ENCODE results near the gene HOXD4.

Gene HOXD4

DNA sequence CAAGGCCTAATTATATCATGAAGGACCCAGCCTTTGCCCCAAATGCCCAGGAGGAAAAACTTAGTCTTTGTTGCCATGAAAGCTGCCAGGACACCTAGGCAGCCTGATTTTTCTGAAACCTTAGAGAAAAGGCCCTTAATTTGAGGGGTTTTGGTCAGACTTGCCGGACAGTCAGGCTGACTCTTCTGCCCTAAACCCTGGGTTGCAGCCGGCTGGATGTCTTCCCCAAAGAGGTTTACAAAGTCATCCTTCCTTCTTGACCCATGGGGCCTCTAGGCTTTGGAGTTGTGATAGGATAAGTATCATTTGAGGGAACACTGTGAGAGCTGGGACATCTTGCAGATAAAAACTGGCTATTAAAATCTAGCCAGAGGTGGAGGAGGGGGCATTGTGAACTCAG is 34.7 kb downstream of the HOXD4 start:
- Histone ChIP-seq H3K27ac (ENCODE audit: low read length) (no peak overlapping the region), H3K9me3 (ENCODE audit: control insufficient read depth, low read depth, low read length) (no peaks in the 10 kb centered on the region), H3K4me1 (ENCODE audit: control insufficient read depth, low read depth, low read length) (peaks cover 12% of the 10 kb centered on the region), H3K4me3 (ENCODE audit: low read length) (no peak overlapping the region), H3K36me3 (ENCODE audit: control insufficient read depth, low read depth, low read length) (no peaks in the 10 kb centered on the region), H3K27me3 (ENCODE audit: control insufficient read depth, insufficient read depth, low read length) (peaks cover 100% of the 10 kb centered on the region), H3K9ac (ENCODE audit: low read length) (no peak overlapping the region)

DNA sequence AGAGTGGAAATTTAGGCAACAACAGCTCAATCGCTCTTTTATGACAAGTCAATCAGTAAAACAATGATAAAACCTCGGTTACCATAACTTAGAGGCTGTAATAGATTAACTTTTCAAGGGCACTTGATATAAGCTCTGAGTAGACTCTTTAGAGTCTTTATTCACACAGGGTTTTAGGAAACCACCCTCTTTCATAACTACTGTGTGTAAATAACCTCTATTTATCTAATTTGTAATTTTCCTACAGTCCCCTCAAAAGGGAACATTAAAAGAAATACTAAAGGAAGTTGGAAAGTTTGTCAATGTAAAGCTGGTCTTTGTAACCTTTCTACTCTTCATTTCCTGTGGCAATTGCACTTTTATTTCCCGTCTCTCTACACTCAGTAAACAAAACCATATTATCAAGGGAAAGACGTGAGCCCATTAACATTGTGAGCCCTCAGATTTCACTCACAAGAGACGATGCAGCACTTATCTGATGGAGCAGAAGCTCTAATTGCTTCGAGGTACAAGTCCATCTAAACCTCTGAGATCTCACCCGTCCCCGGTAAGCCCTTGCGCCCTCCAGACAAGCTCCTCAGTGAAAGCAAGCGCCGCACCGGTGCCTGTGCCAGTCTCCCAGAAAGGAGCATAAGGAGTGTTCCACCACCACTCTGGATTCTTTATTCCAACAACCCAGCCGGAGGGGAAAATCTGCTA is 36.0 kb downstream of the HOXD4 start:
- H3K9ac ChIP-seq (ENCODE audit: low read length) = no peak overlapping the region
- H3K27ac ChIP-seq (ENCODE audit: low read length) = no peak overlapping the region
- peaks cover 100% of the 10 kb centered on the region for H3K27me3 ChIP-seq (ENCODE audit: control insufficient read depth, insufficient read depth, low read length)
- H3K36me3 ChIP-seq (ENCODE audit: control insufficient read depth, low read depth, low read length) = no peaks in the 10 kb centered on the region
- H3K4me3 ChIP-seq (ENCODE audit: low read length) = peak overlapping the region; percentile 42
- no peaks in the 10 kb centered on the region for H3K9me3 ChIP-seq (ENCODE audit: control insufficient read depth, low read depth, low read length)
- peaks cover 20% of the 10 kb centered on the region for H3K4me1 ChIP-seq (ENCODE audit: control insufficient read depth, low read depth, low read length)

GRCh38 chr2:176187899-176188773 is 36.8 kb downstream of the HOXD4 start, which contains the start of gene HOXD1:
Gene HOXD1 (plus strand): TSS chr2:176188668. CDS start chr2:176188802, 134 bp downstream.
- H3K9me3 ChIP-seq (ENCODE audit: control insufficient read depth, low read depth, low read length) = no peaks in the 10 kb centered on the region
- no peak within 1 kb of the TSS for H3K9ac ChIP-seq (ENCODE audit: low read length)
- H3K27ac ChIP-seq (ENCODE audit: low read length) = no peak within 1 kb of the TSS
- no peaks in the 10 kb centered on the region for H3K36me3 ChIP-seq (ENCODE audit: control insufficient read depth, low read depth, low read length)
- peaks cover 100% of the 10 kb centered on the region for H3K27me3 ChIP-seq (ENCODE audit: control insufficient read depth, insufficient read depth, low read length)
- peak within 1 kb of the TSS; percentile 42 for H3K4me3 ChIP-seq (ENCODE audit: low read length)
- peaks cover 26% of the 10 kb centered on the region for H3K4me1 ChIP-seq (ENCODE audit: control insufficient read depth, low read depth, low read length)

DNA sequence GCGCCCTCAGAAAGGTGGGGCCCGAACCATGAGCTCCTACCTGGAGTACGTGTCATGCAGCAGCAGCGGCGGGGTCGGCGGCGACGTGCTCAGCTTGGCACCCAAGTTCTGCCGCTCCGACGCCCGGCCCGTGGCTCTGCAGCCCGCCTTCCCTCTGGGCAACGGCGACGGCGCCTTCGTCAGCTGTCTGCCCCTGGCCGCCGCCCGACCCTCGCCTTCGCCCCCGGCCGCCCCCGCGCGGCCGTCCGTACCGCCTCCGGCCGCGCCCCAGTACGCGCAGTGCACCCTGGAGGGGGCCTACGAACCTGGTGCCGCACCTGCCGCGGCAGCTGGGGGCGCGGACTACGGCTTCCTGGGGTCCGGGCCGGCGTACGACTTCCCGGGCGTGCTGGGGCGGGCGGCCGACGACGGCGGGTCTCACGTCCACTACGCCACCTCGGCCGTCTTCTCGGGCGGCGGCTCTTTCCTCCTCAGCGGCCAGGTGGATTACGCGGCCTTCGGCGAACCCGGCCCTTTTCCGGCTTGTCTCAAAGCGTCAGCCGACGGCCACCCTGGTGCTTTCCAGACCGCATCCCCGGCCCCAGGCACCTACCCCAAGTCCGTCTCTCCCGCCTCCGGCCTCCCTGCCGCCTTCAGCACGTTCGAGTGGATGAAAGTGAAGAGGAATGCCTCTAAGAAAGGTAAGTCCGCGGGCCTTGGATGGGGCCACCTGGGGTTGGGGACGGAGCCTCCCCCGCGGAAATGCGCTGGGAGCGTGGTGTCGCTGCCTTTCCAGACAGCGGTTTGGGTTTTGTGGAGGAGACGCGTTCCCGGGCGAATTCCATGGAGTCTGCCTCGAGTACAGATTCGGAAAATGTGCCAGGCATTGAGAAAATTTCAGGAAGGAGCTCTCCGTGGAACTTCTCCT is 37.7 kb downstream of the HOXD4 start:
- peaks cover 26% of the 10 kb centered on the region for H3K4me1 ChIP-seq (ENCODE audit: control insufficient read depth, low read depth, low read length)
- H3K36me3 ChIP-seq (ENCODE audit: control insufficient read depth, low read depth, low read length) = no peaks in the 10 kb centered on the region
- H3K9ac ChIP-seq (ENCODE audit: low read length) = no peak overlapping the region
- peak overlapping the region; percentile 42 for H3K4me3 ChIP-seq (ENCODE audit: low read length)
- no peaks in the 10 kb centered on the region for H3K9me3 ChIP-seq (ENCODE audit: control insufficient read depth, low read depth, low read length)
- peaks cover 100% of the 10 kb centered on the region for H3K27me3 ChIP-seq (ENCODE audit: control insufficient read depth, insufficient read depth, low read length)
- no peak overlapping the region for H3K27ac ChIP-seq (ENCODE audit: low read length)

- Histone ChIP-seq H3K4me3 (ENCODE audit: low read length) (peak overlapping the region; percentile 42), H3K27me3 (ENCODE audit: control insufficient read depth, insufficient read depth, low read length) (peaks cover 100% of the 10 kb centered on the region), H3K36me3 (ENCODE audit: control insufficient read depth, low read depth, low read length) (no peaks in the 10 kb centered on the region), H3K4me1 (ENCODE audit: control insufficient read depth, low read depth, low read length) (peaks cover 26% of the 10 kb centered on the region), H3K9ac (ENCODE audit: low read length) (no peak overlapping the region), H3K9me3 (ENCODE audit: control insufficient read depth, low read depth, low read length) (no peaks in the 10 kb centered on the region), H3K27ac (ENCODE audit: low read length) (no peak overlapping the region)
Observed at GRCh38 chr2:176189681-176190641, 38.6 kb downstream of the HOXD4 start.

DNA sequence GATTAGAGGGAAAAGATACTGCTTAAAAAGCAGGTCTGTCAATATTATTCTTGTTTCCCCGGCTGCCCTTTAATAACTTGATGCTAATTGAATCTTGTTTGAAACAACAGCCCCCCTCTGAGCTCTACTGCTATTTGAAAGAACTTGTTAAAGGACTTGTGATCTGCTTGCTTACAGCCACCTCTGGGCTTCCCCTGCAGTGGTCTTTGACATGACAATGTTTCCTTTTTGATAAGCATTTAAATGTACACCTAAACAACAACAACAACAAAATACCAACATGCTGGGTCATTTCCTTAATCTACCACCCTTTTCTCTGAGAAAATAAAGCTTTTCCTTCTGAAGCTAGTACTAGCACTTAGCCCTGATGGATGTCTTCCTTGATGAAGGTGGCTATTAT is 41.0 kb downstream of the HOXD4 start:
- no peak overlapping the region for H3K4me3 ChIP-seq (ENCODE audit: low read length)
- no peak overlapping the region for H3K9ac ChIP-seq (ENCODE audit: low read length)
- H3K27me3 ChIP-seq (ENCODE audit: control insufficient read depth, insufficient read depth, low read length) = peaks cover 94% of the 10 kb centered on the region
- H3K4me1 ChIP-seq (ENCODE audit: control insufficient read depth, low read depth, low read length) = peaks cover 26% of the 10 kb centered on the region
- H3K9me3 ChIP-seq (ENCODE audit: control insufficient read depth, low read depth, low read length) = no peaks in the 10 kb centered on the region
- no peak overlapping the region for H3K27ac ChIP-seq (ENCODE audit: low read length)
- no peaks in the 10 kb centered on the region for H3K36me3 ChIP-seq (ENCODE audit: control insufficient read depth, low read depth, low read length)

DNA sequence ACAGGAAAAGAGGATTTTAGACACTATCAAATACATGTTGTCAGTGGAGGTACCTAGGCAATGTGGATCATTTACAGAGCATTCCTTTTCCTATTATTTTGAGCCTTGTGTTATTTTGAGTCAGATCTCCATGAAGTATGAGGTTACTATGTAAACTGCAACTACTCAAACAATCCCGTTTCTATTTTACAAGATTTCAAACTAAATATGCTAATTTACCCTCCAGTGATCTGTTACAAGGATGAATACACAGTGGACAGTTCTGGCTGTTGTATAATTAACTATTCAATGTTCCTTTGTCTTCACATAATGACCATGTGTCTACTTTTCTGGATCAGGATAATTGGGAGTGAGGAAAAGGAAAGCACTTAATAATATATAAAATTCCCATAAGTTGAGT is 41.7 kb downstream of the HOXD4 start:
- H3K4me1 ChIP-seq (ENCODE audit: control insufficient read depth, low read depth, low read length) = peaks cover 24% of the 10 kb centered on the region
- no peak overlapping the region for H3K27ac ChIP-seq (ENCODE audit: low read length)
- no peak overlapping the region for H3K4me3 ChIP-seq (ENCODE audit: low read length)
- peaks cover 94% of the 10 kb centered on the region for H3K27me3 ChIP-seq (ENCODE audit: control insufficient read depth, insufficient read depth, low read length)
- no peak overlapping the region for H3K9ac ChIP-seq (ENCODE audit: low read length)
- H3K9me3 ChIP-seq (ENCODE audit: control insufficient read depth, low read depth, low read length) = no peaks in the 10 kb centered on the region
- no peaks in the 10 kb centered on the region for H3K36me3 ChIP-seq (ENCODE audit: control insufficient read depth, low read depth, low read length)

- Histone ChIP-seq H3K9ac (ENCODE audit: low read length) (no peak overlapping the region), H3K9me3 (ENCODE audit: control insufficient read depth, low read depth, low read length) (no peaks in the 10 kb centered on the region), H3K4me3 (ENCODE audit: low read length) (no peak overlapping the region), H3K4me1 (ENCODE audit: control insufficient read depth, low read depth, low read length) (no peaks in the 10 kb centered on the region), H3K27me3 (ENCODE audit: control insufficient read depth, insufficient read depth, low read length) (peaks cover 45% of the 10 kb centered on the region), H3K36me3 (ENCODE audit: control insufficient read depth, low read depth, low read length) (no peaks in the 10 kb centered on the region), H3K27ac (ENCODE audit: low read length) (no peak overlapping the region)
Observed at GRCh38 chr2:176199902-176200301, 48.6 kb downstream of the HOXD4 start.

DNA sequence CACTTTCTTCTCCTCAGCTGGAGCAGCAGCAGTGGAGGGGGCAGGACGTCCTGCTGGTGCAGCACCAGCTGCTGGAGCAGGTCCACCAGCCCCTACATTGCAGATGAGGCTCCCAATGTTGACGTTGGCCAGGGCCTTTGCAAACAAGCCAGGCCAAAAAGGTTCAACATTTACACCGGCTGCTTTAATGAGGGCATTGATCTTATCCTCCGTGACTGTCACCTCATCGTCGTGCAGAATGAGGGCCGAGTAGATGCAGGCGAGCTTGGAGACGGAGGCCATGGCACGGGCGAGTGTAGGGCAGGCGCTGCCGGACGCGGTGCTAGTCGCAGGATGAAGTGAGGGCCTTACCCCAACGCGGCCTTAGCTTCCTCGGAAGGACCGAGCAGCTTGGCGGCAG is 49.6 kb downstream of the HOXD4 start:
- Histone ChIP-seq H3K27ac (ENCODE audit: low read length) (no peak overlapping the region), H3K27me3 (ENCODE audit: control insufficient read depth, insufficient read depth, low read length) (peaks cover 36% of the 10 kb centered on the region), H3K9me3 (ENCODE audit: control insufficient read depth, low read depth, low read length) (no peaks in the 10 kb centered on the region), H3K4me1 (ENCODE audit: control insufficient read depth, low read depth, low read length) (no peaks in the 10 kb centered on the region), H3K4me3 (ENCODE audit: low read length) (no peak overlapping the region), H3K36me3 (ENCODE audit: control insufficient read depth, low read depth, low read length) (no peaks in the 10 kb centered on the region), H3K9ac (ENCODE audit: low read length) (no peak overlapping the region)

- Histone ChIP-seq H3K27ac (ENCODE audit: low read length) (no peak overlapping the region), H3K9me3 (ENCODE audit: control insufficient read depth, low read depth, low read length) (no peaks in the 10 kb centered on the region), H3K9ac (ENCODE audit: low read length) (no peak overlapping the region), H3K27me3 (ENCODE audit: control insufficient read depth, insufficient read depth, low read length) (peaks cover 25% of the 10 kb centered on the region), H3K4me1 (ENCODE audit: control insufficient read depth, low read depth, low read length) (no peaks in the 10 kb centered on the region), H3K36me3 (ENCODE audit: control insufficient read depth, low read depth, low read length) (no peaks in the 10 kb centered on the region), H3K4me3 (ENCODE audit: low read length) (no peak overlapping the region)
Observed at GRCh38 chr2:176202491-176202890, 51.1 kb downstream of the HOXD4 start.

Measured in iPS-18a (cell line).